Tongue (tissue), 2 donors: ENCODE measurements around the gene HLF. TPM values are rescaled to one million over a fixed set of nuclear protein-coding genes. Genes with fewer than 3 reads are reported as not detected.

Experiments
- DNase-seq: peaks from one replicate; pipeline ENCODE4 v3.0.0-alpha.2; 2015
- total RNA-seq: library from RNA; depleted of rRNA; stranded (reverse); fragments of >200 nt; gene quantifications from one replicate; pipeline ENCODE4 v1.2.3, GENCODE V29; 2014

Gene HLF
- total RNA-seq, 1 donor from 2014 or later, result 14.3 TPM

DNA sequence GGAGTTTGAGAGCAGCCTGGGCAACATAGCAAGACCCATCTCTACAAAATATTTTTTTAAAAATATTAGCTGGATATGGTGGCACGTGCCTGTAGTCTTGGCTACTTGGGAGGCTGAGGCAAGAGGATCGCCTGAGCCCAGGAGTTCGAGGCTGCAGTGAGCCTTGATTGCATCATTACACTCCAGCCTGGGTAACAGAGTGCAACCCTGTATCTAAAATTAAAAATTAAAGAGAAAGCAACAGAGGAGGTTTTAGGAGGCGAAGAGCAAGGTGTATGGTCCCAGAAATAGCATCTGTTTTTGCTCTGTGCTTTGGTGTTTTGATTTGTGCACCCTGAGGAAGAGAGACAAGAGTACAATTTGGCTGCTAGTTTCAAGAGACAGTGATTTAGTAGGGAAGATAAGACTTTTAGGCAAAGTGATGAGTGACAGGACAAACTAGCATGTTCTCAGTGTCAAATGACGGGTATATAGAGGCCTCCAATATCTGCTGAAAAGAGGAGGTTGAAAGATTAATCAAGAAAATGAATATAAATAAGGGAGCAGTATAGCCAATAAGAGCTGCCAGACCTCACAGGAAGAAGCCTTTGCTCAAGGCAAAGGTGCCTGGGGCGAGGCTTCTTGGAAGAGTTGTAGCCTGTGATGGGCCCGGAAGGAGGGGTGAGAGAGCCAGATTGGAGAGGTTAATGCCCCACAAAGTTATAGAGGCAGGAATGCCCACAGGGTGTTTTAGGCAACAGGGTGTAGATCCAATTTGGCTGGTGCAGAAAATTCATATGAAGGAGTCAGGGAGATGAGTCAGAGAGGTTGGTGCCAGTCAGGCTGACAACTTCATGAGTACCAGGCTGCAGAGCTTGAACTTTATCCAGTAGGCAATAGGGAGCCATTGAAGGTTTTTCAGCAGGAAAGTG lies 11.4 kb downstream of the HLF start:
- no peak for DNase-seq

DNA sequence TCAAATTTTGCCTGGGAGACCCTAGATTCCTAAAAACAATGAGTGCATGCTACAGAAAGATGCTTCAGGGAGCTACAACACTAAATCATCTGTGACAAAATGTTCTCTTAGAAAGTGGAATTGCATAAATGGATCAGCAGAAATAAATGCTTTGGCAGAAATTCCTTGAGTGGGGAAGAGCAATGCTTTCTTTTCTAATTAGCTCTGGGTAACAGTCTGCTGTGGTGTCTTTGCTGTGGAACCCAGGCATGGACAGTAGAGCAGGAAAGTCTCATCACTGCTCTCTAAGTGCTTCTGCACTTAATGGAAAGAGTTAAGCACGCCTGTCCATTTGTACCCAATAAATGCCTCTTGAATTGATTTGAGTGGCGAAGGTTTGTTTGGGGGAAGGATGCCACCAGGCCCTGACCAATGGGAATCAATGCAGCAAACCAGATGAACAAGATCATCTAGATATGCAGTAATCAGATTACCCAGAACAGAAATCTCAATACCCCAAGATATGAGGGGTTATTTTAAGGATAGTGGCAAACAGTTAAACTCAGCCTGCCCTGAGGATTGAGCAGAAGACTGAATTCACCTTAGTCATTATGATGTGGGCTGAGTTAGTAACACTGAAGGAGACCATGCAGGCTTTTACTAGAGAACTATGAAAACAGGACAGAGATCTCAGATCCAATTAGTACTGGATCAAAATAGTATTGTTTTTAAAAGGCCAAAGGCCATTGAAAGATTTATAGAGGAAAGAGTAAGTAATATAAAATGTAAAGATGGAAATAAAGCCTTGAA lies 13.6 kb downstream of the HLF start:
- DNase-seq, result no peak

DNA sequence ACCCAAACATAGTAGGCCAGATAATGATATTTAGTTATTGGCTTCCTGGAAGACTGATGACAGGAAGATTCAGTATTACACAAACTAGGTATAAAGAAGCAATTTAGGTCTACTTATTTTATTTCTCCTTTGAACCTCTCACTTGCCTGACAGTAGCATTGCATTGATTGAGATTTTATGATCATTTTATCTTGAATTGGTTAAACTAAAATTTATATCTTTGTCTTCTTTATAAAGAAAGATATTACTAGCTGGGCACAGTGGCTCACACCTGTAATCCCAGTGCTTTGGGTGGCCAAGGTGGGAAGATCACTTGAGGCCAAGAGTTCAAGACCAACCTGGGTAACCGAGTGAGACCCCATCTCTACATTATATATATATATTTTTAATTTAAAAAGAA lies 14.4 kb downstream of the HLF start:
- no peak for DNase-seq

DNA sequence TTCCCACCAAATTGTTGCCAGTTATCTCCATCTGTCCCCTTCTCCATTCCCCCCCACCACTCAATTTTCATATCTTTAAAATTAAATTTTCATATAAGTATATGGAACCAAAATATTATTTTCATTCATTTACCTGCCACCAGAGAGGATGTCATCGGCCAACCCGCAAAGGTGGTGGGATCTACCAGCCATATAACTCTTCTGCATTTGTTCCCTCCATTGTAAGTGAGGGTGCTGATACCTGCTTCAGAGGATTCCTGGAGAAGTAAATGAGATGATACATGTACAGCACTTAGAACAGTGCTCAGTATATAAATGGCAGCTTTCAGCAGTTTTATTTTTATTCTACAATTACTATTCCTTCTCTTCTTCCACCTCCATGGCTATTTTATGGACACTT lies 15.0 kb downstream of the HLF start:
- no peak for DNase-seq

DNA sequence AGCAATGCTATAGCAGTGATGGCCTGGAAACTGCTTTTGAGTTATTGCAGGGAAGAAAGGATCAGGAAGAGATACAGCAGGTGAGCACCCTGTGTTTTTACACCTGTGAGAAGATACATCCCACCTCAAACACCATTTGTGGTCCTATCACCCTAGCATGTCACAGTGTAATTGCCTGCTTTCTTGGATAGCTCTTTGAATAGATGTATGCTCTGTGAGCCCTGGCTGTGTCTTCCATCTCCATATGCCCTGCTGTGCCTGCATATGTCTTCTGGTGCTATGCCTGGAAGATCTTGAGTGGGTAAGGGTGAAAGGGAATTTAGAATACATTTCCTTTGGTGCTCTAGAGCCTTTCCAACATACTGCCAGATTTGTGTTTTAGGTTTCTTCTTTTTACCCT lies 15.5 kb downstream of the HLF start:
- no peak for DNase-seq

DNA sequence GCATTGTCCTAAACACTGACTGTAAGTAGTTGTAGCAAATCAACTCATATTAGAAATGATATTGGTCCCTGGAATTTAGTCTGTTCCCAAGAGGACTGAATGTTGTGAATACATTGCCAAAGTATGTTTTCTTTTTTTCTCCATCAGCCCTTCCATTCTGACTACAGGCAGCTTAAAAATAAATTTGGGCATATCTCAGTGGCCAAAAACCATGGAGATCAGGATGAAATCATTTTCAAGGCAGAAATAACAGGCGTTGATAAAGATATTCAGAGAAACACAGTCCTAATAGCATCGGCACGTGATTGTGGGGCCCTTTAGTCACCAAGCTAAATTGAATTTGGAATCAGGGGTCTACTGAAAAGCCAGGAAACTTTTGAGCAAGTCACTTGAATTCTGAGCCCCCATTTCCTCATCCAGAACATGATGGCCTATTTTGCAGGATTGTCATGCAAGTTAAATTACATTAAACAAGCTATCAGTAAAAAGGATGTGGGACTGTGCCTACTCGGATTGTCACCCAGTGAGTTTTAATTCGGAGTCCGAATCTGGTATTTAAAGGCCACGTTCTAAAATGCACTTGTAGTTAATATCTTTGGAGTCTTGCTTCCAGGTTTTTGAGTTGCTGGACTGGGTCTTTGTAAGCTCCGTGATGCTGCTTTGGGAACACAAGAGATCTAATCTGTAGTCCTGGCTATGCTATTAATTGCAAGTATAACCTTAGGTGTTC lies 17.1 kb downstream of the HLF start:
- no peak for DNase-seq

DNA sequence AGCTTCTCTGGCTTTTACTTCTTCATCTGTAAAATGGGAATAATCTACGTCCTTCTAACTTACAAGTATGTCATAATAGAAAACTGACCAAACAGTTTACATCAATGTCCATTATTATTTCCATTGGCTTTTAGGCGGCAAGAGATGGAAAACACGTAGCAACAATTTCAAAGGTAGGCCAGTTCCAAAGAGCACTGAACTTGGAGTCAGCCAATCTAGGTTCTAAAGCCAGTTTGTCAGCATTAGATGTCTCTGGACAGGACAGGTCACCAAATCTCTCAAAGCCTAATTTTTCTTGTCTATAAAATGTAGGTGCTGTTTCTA lies 17.6 kb downstream of the HLF start:
- DNase-seq, result no peak

DNA sequence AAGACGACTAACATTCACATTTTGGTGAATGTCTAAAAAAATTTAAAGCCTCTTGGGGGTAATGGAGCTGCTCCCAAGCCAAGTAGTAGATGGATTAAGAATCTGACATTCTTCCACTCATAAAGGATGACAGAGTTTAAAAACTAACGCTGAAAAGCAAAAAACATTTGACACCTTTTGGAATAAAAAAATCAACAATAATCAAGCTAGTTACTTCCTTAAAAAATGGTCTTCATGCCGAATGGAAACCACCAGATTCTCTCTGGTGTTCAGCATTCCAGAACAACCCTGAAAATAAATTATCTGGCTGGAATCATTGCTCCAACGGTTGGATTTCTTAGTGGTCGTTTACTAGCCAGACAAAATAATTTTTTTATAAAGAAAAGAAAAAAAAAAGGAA lies 18.0 kb downstream of the HLF start:
- no peak for DNase-seq

DNA sequence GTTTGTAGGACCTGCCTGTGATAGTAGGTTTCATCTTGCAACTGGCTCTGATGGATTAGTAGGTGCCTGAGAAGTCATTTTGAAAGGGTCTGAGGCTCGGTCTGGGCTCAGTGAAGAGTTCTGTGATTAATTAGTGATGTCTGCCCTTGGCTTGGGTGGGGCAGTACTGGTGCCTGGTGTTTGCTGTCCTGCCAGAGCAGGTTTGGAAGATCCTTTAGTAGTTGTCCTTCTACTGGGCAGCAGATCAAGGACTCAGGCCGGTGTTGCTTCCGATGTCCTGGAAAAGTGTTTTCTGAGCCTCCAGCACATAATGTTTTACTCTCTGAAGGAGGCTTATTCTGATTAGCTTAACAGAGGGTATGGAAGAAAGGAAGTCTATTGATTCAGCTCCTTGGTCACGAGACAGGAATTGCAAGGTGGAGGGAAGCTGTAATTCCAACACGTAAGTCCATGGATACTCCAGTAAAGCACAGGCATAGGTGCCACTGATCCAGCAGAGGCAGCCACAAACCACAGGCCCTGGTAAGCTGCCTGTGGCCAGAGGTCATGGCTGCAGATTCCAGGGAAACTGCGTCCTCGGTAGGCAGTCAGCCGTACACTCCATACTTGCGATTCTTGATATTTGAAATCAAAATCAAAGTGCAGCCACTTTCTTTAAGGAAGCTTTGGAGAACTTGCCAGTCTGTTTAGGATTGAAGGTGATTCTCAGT lies 18.7 kb downstream of the HLF start:
- DNase-seq, result no peak

DNA sequence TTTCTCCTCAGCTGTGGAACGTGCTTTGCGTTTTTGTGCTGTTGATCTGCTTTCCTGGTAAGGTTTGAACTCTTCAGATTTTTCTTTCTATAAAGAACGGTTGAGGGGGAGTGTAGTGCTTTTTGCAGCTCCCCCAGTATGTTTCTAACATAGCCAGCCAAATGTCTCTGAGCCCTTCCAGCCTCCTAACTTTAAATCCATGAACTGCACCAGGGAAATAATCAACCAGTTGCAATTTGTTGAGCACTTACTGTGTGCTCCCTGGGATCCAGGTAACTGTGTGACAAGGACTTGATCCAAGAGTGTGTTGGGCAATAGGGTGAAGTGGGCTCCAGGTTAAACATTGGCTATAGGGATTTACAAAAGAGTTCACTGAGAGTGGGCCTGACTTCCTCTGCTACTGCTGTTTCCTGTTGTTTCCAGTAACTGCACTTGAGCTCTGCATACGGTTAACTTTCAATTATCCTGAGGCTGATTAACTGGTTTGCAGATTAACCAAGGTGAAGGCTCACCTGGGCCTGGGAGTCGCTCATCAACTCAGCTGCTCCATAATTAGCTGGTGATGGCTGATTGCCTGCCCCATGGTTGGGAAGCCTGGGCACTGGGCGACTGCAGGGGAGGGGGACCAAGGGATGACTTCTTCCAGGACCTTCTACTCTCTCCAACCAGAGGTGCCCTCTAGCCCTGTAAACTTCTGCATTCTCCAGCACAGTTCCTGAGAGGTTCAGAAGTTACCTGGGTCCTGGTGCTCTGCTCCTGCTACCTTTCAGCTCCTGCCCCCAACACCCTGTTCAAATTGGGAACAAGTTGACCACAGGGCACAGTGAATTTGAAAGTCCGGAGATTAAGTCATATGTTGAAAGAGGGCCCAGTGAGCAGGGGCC lies 19.5 kb downstream of the HLF start:
- DNase-seq, result no peak

DNA sequence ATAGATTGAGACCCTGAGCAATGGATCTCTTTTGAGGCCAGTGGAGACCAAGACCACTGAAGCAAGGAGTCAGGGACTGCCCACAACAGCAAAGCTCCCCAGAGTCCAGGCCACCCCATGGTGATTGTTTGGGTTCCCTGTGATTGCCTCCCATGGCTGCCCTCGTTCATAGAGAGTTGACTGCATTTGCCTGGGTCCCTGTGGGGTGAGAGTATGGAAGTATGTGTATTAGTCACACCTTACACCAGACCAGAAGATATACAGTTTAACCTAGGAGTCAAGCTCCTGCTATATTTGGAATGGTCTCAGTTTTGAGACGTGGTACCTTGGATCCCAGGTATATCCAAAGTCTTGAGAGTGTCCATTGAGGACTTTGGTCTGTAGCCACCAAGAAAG lies 20.2 kb downstream of the HLF start:
- DNase-seq, result no peak

DNA sequence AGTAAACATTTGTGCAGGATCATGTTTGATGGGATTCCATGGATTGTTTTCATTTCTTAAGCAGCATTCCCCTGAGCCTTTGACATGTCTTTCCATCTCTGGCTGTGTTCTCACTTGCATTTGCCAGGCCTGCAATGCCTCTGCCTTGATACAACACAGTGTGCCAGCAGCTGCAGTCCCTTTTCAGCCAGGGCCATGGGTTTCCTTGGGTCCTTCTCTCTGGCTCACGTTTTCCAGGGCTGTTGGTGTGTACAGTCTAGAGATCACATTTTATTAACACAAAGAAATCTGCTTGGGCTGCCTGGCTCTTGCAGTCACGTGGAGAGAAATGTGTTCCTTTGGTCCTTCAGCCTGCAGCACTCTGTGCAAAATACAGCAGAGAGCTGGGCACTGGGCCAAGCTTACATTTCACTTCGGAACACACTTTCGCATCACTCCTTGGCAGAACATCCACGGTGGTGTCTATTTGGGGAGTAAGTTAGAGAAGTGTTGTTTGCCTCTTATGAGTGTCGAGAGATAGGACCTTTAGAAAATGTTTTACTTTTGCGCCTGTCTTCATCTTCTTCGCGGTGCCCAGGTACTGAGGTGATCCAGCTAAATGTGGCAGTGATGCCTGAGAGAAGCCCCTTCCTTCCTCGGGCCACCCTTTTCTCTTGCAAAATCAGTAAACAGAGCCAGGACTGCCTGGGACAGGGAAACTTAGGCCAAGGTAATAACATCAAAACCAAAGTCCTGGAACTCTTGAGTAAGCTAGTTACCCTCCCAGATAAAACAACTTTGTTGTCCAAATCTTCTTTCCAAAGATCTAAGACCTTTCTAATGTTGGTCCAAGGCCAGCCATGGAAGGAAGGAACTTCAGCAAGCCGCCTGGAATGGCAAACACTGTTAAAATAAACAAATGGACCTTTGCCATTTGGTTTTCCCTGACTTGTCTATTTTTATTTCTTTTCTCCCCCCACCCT lies 20.9 kb downstream of the HLF start:
- peak; percentile 95 for DNase-seq

DNA sequence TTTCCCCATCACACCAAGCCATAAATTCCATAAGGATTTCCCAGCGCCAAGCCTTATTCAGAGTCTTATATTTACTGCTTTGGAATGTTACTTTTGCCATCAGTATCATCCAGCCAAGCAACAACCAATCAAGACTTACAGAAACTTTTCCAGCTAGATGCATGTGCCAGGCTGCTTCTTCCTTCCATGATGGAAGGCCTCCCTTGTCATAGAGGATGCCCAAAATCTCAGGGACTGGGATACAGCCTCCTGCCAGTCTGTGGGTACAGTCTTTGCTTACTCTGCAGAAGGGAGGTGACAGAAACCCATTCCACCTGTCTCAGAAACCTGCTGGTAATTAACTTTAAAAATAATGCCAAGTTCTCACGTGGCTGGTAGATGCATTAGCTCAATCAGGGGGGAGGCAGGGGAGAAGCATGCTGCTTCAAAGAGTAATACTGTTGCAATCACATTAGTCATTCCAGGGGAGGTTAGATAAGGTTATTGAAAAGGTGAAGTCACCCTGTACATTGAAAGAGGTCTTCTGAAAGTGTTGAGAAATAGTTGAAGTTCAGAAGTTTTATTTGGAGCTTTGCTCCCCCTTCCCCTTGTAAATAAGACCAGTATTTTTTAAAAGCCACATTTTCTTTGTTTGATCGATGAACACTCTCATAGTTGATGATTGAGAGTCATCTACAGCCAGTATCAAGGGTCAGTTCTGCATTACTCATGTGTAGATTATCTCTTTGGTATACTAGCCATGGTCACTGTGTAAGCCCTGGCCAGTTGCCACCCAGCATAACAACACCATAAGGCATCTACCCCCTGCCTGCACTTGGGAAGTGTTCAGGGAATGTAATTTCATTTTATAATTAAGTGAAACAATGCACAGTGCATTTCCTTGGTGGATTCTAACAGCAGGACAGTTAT lies 22.2 kb downstream of the HLF start:
- DNase-seq, result no peak

DNA sequence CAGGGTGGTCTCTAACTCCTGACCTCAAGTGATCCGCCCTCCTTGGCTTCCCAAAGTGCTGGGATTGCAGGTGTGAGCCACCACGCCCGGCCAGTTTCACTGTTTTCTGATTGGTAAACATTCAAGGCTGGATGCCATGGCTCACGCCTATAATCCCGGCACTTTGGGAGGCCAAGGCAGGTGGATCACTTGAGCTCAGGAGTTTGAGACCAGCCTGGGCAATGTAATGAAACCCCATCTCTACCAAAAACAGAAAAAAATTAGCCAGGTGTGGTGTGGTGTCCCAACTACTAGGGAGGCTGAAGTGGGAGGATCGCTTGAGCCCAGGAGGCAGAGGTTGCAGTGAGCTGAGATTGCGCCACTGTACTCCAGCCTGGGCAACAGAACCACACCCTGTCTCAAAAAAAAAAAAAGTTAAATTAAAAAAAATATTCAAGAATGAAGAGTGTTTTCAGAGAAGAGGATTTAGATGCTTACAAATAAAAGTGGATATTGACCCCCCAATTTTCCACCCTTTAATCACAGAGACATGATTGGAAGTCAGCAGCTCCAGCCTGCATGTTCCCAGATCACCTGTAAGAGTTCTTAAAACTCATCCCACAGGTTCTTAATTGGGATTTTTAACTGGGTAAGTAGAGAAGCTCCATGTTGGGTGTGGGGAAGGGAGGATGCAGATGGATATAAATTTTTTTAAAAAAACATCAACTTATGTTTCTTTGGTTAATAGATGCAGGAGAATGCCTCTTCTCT lies 23.8 kb downstream of the HLF start:
- DNase-seq, result no peak

DNA sequence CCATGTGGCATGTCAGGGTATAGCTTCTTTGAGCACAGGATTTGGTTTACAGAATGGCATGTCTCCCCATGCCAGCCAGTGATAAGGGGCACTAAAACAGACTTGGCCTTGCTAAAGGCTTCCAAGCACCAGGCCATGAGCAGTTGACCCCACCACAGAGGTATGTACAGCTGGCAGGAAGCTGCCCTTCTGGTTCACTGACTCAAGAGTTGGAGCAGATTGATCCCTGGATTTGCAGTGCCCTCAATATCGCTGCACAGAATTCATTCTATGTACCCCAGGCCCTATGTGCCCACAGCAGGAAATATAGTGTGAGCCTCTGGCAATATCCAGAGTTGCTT lies 24.3 kb downstream of the HLF start:
- DNase-seq, result no peak

DNA sequence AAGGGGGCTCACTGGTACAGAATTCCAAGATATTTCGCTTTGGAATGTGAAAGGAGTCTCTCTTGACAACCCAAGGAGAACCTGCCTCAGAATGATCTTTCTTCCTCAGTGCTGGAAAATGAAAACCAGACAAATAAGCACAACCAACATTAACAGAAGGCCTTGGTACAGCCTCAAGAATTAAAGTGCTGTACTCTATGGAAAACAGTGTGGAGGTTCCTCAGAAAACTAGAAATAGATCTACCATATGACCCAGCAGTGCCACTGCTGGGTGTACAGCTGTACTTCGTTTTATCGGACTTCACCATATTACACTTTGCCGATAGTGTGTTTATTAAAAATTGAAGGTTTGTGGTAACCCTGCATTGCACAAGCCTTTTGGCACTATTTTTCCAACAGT lies 25.2 kb downstream of the HLF start:
- DNase-seq, result no peak

DNA sequence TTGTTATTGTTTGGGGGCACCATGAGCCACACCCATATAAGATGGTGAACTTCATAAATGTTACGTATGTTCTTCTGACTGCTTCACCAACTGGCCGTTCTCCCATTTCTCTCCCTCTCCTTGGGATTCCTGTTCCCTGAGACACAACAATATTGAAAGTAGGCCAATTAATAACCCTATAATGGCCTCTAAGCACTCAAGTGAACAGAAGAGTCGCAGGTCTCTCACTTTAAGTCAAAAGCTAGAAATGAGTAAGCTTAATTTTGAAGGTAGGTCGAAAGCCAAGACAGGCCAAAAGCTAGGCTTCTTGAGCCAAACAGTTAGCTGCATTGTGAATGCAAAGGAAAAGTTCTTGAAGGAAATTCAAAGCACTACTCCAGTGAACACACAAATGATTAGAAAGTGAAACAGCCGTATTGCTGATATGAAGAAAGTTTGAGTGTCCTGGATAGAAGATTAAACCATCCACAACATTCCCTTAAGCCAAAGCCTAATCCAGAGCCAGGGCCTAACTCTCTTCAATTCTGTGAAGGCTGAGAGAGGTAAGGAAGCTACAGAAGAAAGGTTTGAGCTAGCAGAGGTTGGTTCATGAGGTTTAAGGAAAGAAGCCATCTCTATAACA lies 25.8 kb downstream of the HLF start:
- no peak for DNase-seq

DNA sequence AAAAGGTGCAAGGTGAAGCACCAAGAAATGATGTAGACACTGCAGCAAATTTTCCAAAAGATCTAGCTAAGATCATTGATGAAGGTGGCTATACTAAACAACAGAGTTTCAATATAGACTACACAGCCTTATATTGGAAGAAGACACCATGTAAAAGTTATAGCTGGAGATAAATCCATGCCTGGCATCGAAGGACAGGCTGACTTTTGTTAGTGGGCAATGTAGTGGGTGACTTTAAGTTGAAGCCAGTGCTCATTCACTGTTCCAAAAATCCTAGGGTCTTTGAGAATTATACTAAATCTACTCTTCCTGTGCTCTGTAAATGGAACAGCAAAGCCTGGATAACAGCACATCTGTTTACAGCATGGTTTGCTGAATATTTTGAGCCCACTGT lies 26.4 kb downstream of the HLF start:
- no peak for DNase-seq
